Inferior parietal cortex (tissue), 1 donor: ENCODE measurements around the gene DHX8.
A peak's percentile ranks its signal among the peaks of the same experiment; 100 is the strongest.
"Not testable (repeated sequence)": the region's sequence is repeated elsewhere in the genome, so short reads cannot be mapped to it uniquely, and the experiment has no call there.

Source experiments
- DNase-seq: peaks from one replicate; pipeline ENCODE4 v3.0.0-alpha.2; 2016; ENCODE audit errors: extremely low spot score

Gene DHX8

DNA sequence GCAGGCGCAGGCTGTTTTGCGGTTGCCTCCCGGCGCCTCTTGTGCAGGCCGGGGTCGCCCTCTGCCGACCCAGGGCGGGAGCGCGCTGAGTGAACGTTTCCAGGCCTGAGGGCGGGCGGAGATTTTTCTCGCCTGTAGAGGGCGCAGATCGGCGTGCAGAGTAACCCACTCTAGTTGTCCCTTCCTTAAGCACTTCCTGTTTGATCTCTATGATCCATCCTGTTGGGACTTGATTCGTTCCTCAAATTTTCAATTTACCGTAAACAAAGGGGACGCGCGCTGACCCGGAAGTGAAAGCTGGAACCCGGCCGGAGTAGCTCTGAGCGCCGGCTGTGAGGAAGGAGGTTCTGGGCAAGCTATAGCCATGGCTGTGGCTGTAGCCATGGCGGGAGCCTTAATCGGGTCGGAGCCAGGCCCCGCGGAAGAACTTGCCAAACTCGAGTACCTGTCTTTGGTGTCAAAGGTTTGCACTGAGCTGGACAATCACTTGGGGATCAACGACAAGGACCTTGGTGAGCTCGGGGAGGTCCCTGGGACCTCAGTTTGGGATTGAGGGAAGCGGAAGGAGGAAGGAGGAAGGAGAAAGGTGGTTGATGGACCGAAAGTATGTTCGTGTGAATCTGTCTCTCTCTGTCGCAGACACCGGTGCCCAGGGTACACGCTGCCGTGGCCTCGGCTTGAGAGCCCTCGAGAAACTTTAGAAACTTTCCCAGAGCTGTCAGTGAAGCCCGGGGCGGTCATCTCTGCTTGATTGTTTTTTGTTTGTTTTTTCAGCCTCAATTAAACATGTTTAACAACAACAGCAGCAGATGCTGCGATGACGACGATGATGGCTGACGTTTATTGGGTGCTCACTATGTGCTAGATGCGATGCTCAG, at the start of gene DHX8:
DHX8 (plus strand) TSS at position 302 of the 878 bp plus-strand sequence; CDS start at position 365, 63 bp downstream.
- DNase-seq: peak; percentile 99

GRCh38 chr17:43434902-43435319, 48.9 kb upstream of the DHX8 start:
- no peak for DNase-seq

DNA sequence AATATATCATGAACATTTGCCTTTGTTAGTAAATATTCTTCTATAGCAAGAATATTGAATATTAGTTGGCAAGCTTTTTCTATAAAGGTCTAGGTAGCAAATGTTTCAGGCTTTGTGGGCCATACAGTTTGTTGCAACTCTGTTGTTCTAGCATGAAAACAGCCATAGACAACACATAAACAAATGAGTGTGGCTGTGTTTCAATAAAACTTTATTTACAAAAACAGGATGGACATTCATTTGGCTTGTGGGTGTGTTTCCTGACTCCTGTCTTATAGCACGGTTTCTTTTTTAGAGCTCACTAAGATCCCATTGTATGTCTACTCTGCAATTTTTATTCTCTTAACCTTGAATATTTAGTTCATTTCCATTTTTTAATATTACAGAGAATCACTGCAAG, 46.0 kb upstream of the DHX8 start:
- no peak for DNase-seq

DNA sequence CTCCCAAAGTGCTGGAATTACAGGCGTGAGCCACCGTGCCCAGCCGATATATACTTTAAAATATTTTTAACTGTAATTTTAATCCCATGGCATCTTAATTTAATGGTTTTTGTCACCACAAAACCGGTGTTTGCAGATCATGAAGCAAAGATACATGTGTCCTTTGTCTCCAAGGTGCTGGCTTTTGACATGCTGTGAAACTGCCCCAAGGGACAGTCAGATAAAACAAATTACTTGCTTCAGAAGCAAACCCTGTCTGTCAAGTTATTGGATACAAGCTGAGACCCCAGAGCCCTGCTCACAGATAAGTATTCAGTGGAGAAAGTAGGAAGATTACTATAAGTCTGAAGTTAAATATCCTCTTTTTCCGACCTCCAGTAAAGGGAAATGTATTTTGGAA, 45.1 kb upstream of the DHX8 start:
- DNase-seq: no peak

- no peak for DNase-seq
Measured at GRCh38 chr17:43439041-43439440, 44.7 kb upstream of the DHX8 start.

DNA sequence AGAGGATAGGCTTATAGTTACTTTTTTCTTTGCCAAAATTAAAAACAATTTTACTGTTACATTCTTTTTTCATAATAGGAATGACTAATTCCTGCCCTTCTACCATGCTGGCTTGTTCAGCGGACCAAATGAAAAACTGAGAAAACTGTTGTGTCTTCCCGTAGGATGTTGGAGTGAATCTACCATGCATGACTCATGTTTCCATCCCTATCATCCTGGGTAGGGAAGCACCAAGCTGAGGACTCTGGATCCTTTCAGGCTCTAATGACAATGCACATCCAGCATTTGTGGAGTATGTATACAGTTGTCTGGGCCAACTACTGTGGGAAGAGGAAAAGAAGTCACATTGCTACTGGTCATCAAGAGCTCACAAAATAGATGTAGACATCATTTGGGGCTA, 41.1 kb upstream of the DHX8 start:
- DNase-seq: peak; percentile 42

DNA sequence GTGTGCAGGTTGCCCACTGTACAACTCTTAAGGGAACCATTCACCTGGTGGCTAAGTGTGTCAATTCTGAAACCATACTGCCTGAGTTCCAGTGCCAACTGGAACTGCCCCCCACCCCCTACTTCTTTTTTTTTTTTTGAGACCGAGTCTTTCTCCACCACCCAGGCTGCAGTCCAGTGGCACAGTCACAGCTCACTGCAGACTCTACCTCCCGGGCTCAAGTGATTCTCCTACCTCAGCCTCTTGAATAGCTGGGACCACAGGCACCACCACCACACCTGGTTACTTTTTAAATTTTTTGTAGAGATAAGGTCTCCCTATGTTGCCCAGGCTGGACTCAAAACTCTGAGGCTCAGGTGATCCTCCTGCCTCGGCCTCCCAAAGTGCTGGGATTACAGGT, 40.4 kb upstream of the DHX8 start:
- no peak for DNase-seq

DNA sequence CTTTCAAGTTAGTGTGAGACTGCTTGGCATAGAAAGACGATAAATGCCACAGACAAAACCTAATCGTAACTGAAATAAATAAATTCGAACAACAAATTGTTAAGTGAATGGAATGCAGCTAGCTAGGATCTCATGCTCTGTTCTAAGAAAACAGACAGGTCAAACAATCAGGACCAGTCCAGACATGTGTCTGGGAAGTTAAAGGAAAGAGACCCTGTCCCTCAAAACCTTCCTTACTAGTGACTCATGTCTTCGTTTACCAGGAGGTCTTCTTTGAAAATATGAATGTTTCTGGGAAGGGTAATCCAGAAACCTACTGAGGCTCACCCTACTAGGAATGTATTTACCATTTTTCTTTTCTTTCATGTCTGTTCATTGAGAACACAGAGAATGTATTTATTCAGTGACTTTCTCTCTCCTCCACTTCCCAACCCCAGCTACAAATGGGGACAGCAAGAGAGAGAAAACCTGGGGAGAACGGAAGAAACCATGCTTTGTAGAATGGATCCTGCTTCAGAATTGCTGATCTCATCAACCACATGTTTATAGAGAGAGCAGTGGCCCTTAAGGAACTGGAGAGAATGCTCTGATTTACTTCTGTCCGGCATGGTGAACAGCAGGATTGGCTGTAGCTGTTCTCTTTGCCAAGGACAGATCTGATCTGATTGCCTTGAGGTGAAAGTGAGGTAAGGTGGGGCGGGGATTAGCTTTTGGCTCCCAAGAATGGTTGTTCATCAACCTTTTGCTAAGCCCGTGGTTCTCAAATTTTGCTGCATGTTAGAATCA, 39.4 kb upstream of the DHX8 start:
- no peak for DNase-seq

DNA sequence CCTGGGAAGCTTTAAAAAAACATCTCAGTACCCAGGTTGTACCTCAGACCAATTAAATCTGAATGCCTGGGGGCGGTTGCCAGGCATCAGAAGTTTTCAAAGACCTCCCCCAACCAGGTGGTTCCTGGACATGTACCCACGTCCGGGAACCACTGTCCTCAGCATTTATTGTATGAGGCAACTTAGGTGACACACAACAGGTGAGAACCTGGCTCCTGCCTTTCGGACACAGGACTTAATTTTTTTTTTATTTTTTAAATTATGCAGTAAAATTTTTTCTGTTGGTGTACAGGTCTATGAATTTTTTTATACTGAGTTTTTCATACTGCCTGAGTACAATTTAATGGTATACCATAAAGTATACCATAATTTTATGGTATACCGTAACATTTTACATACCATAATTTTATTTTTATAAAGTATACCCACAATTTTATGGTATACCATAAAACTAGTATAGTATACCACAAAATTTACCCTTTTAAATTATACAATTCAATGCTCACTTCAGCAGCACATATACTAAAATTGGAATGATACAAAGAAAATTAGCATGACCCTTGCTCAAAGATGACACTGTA, 38.7 kb upstream of the DHX8 start:
- DNase-seq: no peak

GRCh38 chr17:43446773-43447172, 37.0 kb upstream of the DHX8 start:
- DNase-seq: no peak

DNA sequence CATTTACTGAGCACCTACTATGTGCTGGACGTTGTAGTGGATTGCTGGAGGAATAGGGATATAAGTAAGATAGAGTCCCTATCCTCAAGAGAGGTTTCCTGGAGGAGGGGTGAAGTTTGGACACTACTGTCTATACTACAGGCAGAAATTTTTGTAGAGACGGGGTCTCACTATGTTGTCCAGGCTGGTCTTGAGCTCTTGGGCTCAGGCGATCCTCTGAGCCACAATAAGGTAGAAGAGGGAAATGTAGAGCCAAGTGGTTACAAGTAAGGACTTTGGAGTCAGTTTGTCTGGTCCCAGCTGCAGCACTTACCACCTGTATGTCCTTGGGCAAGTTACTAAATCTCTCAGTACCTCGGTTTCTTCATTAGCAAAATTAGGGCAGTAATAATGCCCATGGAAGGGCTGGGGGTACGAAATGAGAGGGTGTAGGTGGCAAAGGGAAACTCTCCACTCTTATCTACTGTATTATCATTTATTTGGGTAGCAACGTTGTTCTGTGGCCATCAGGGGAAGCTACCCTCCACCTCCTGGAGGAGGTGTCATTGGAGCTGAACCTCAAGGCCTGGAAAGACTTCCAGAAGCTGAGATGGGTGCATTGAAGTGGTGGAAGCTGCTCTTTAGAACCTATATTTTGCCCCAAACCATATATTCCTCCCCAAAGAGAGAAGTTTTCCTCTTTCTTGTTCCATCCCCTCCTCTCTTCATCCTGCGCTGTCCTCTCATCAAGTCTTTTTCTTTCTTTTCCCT, 34.9 kb upstream of the DHX8 start:
- DNase-seq: no peak

DNA sequence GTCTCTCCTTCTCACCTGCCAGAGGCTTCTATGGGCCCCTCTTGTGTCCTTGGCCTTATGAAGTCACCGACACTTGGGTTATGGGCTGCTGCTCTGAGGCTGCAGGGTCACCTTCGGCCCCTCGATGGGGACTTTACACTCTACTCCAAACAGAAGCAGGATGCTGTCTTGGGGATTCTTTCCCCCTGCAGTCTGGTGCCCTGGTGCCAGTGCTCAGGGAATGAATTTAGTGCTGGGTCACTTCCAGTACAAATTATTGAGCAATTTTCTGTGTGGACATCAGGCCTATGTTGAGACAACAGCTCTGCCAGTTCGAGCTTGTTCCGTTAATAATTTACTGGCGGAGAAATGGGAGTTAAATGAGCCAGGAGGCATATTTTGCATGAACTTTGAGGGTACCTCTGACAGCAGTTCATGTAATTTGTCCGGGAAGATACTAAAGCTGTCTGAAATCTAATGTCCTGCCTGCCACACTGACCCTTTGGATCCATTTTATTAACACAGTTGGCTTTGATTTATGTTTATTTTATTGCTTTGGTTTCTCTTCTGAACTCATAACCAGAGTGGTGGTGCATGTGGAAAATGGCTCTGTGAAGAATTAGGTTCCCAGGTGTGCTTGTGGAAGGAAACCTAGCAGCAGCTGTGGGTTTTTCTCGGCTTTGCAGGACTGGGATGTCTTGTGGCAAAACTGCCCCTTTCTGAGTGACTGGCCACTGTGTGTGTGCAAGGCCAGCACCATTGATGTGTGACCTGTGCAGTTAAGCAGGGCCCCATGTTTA, 34.1 kb upstream of the DHX8 start:
- no peak for DNase-seq

GRCh38 chr17:43450791-43451190, 33.0 kb upstream of the DHX8 start:
- not testable (repeated sequence) for DNase-seq

GRCh38 chr17:43451741-43452140, 32.0 kb upstream of the DHX8 start:
- DNase-seq: not testable (repeated sequence)

- DNase-seq: no peak
Measured at GRCh38 chr17:43453331-43453812, 30.4 kb upstream of the DHX8 start.

DNA sequence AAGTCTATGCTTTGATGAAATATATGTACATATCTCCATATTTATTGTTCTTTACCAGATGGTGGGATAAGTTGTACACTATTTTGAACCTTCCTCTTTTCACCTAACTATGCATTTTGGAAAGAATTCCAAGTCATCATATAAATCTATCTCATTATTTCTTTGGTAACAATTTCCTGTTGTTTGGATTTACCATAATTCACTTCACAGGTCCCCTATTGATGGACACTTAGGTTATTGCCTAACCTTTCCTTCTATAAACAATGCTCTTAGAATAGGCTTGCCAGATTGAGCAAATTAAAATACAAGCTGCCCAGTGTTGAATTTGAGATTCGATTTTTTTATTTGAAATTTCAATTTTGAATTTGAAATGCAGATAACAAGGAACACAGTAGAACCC, 28.9 kb upstream of the DHX8 start:
- DNase-seq: no peak

DNA sequence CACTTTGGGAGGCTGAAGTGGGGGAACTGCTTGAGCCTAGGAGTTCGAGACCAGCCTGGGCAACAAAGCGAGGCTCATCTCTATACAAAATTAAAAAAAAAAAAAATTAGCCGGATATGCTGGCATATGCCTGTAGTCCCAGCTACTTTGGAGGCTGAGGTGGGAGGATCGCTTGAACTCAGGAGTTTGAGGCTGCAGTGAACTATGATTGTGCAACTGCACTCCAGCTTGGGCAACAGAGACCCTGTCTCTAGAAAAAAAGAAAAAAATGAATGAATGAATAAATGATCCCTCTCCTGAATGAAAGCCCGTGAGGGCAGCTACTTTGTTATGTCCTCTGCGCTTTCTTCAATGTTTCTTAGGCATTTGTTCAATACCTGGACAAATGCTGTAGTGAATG, 27.7 kb upstream of the DHX8 start:
- DNase-seq: no peak

- DNase-seq: no peak
Measured at GRCh38 chr17:43456661-43457361, 27.0 kb upstream of the DHX8 start.

- DNase-seq: no peak
Measured at GRCh38 chr17:43457362-43457692, 26.4 kb upstream of the DHX8 start.

GRCh38 chr17:43459878-43460277, 23.9 kb upstream of the DHX8 start:
- not testable (repeated sequence) for DNase-seq
